NOMO-1 treated with dmso at 0.1 percent for 144 hours (cell line): ENCODE measurements around the gene LPAR6.
"Not testable (repeated sequence)": the region's sequence is repeated elsewhere in the genome, so short reads cannot be mapped to it uniquely, and the experiment has no call there.

ENCODE experiments used
- DNase-seq: peaks from one replicate; lab custom pipeline; 2025; ENCODE audit not compliant: unreplicated experiment; lab: John Stamatoyannopoulos, UW

LPAR6 gene, protein sequence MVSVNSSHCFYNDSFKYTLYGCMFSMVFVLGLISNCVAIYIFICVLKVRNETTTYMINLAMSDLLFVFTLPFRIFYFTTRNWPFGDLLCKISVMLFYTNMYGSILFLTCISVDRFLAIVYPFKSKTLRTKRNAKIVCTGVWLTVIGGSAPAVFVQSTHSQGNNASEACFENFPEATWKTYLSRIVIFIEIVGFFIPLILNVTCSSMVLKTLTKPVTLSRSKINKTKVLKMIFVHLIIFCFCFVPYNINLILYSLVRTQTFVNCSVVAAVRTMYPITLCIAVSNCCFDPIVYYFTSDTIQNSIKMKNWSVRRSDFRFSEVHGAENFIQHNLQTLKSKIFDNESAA

DNA sequence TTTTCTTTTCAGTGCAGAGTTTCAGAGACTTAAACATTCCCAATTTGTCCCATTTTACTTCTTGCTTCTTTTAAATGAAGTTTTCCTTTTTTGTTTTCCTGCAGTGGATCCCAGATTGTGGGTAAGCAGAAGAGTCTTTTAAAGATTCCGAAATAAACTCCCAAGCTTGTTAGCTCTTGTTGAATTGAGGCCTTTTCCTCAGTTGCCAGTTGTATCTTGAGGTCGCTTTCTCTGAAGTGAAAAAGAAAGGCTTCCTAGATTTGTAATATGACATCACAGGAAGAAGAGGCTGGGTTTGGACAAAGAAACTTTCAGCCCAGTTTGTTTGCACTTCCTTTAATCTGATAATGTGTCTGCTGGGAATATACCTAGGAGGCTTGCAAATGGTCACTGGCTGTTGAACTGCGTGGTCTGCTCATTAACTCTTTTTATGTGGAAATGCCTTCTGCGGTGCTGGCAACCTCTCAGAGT, at the start of gene LPAR6:
LPAR6 (minus strand) TSS at position 233 of the 471 bp plus-strand sequence. CDS start 690 bp downstream, outside the sequence.
- DNase-seq, result peak; percentile 5

GRCh38 chr13:48457578-48458242, 44.8 kb upstream of the LPAR6 start:
- DNase-seq, result no peak

DNA sequence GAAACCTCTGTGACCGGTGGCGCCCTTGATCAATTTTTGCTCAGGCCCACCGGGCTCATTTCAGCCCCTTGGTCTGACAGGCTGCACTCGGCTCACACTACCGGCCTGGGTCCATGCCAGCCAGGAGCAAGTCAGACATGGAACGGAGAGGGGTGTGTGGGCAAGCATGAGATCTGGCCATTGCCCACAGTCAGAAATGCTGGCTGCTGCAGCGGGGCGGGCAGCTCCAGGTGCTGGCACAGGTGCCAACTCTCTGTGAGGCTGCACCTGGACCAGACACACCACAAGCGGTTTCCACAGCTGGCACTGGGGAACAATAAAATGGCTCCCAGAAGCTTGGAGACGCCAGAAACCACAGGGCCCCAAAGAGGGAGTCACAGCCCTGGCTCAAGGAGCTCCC, 43.6 kb upstream of the LPAR6 start:
- DNase-seq, result no peak

DNA sequence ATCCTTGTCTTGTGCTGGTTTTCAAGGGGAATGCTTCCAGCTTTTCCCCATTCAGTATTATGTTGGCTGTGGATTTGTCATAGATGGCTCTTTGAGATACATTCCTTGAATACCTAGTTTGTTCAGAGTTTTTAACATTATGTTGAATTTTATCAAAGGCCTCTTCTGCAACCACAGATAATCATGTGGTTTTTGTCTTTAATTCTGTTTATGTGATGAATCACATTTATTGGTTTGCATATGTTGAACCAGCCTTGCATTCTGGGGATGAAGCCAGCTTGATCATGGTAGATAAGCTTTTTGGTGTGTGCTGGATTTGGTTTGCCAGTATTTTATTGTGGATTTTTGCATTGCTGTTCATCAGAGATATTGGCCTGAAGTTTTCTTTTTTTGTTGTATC, 38.3 kb upstream of the LPAR6 start:
- not testable (repeated sequence) for DNase-seq

DNA sequence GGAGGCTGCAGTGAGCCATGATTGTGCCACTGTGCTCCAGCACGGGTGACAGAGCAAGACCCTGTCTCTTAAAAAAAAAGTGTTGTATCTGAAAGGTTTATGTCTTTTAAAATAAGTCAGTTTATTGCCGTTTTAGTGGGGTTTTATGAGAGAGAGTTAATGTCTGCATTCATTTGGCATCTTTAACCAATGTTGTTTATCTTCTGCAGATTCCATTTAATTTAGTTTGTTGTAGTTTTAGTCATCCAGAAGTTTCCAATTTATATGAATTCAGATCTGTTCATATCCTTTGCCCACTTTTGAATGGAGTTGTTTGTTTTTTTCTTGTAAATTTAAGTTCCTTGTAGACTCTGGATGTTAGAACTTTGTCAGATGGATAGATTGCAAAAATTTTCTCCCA, 36.7 kb upstream of the LPAR6 start:
- DNase-seq, result no peak

- peak; percentile 47 for DNase-seq
Measured at GRCh38 chr13:48448959-48449614, 36.2 kb upstream of the LPAR6 start.

DNA sequence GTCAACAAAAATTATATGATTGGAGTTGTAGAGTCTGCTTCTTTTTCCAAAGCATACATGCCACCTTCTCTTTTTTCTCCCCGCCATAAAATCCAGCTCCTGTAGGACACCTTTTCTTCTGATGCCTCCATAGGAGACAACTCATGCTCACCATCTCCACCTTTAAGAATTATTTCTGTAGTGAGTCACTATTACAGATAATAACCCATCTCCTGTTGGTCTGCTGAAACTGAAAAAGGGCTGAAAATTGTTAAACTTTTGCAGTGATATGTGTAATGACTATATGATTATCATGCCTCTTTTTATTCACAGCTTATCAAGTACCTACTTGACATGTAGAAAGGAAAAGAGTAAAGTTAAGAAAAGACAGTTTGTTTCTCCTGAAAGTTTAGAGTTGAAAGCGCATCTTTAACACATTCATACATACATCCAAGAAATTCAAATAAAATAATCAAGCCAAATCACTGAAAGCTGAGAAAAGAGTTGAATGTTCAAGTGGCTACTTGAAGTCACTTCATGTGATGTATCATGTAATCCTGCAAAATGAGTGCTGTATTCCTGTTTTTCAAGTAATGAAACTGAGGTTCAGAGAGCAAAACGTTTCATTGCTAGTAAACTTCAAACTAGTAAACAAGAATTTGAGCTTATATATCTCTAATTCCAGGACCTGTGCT, 35.5 kb upstream of the LPAR6 start:
- DNase-seq, result no peak

DNA sequence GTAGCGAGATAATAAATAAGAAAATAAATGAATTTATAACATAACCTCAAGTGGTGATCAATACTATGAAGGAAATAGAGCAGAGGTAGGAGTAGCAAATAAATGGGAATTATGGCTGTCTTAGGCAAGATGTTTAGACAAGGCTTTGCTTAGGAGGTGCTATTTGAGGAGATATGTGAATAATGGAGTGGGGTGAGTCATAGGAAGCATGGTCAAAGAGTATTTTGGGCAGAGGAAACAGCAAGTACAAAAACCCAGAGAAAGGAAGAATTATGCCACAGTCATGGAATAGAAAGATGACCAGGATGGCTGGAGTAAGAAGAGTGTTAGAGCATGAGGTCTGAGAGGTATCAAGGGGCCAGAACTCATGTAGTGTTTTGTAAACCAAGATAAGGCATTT, 33.6 kb upstream of the LPAR6 start:
- peak; percentile 3 for DNase-seq

GRCh38 chr13:48443442-48444208, 30.7 kb upstream of the LPAR6 start:
- DNase-seq, result no peak

DNA sequence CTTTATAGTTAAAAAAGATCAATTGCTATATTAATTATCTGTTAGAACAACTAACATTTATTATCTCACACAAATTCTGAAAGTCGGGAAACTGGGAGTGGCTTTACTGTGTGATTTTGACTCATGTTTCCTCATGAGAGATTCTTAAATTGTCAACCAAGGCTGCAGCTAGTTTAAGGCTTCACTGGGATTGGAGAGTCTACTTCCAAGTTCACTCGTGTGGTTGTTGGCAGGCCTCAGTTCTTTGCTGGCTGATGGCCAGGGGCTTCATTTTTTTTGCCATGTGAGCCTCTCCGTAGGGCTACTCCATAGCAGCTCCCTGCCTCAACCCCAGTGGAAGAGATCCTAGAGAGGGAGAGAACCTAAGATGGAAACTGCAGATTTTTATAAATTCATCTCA, 24.5 kb upstream of the LPAR6 start:
- no peak for DNase-seq

GRCh38 chr13:48436661-48437288, 23.9 kb upstream of the LPAR6 start:
- no peak for DNase-seq

GRCh38 chr13:48434200-48434599, 21.3 kb upstream of the LPAR6 start:
- no peak for DNase-seq

DNA sequence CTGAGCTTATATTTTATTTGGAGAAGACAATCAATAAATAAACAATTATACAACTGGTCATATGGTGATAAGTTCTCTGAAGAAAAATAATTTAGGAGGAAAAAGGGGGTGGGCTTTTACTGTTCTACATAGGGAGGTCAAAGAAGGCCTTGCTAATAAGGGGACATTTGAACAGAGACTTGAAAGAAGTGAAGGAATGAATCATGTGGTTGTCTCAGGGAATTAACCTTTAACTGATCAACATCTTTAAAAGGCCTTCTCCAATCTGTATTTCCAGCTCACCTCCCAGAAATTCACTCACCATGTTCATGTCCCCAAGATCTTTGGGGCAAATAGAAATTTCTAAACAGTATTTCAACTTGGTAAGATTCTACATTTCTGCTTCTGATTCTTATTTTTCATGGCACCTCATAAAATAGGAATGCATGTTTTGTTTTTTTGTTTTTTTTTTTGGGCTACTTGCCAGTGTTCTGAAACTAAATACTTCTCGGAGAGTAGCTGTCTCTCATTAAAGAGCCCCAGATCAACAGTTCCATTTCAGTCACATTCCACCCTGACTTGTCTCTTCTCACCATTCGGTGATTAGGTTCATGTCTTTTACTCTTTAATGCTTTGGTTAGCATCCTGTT, 19.2 kb upstream of the LPAR6 start:
- no peak for DNase-seq

DNA sequence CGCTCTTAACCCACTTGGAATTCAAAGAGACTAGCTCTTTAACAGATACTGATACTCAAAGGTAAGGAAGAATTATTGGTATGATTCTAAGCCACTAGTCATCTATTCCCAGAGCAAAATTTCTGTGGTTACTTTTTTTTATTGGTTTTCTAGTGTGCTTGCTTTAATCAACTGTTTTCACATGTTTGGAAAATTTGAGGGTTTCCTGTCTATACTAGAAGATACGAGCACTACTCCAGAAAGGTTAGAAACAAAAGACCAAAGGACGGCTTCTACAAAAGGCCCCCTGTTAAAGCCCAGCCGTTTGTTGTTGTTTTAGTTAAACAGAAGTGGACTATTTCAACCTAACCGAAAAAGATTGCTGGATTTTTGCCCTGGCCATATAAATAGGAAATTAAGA, 18.5 kb upstream of the LPAR6 start:
- DNase-seq, result no peak

GRCh38 chr13:48429886-48430285, 17.0 kb upstream of the LPAR6 start:
- no peak for DNase-seq

DNA sequence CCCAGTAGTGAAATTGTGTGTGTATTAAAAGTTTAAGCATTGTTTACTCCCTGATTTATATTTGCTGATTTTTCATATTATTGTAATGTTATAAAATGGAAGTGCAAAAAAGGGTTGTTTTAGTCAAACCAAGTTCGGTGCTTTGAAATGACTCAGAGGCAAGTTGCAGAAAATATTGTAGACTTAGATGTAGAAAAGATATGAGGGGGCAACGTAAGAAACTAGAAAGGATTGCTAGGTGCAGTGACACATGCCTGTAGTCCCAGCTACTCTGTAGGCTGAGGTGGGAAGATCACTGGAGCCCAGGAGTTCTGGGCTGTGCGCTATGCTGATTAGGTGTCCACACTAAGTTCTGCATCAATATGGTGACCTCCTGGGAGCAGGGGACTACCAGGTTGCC, 16.1 kb upstream of the LPAR6 start:
- no peak for DNase-seq

- DNase-seq, result not testable (repeated sequence)
Measured at GRCh38 chr13:48426755-48427298, 13.9 kb upstream of the LPAR6 start.

GRCh38 chr13:48426052-48426451, 13.1 kb upstream of the LPAR6 start:
- DNase-seq, result no peak

- DNase-seq, result no peak
Measured at GRCh38 chr13:48424212-48424611, 11.3 kb upstream of the LPAR6 start.
